HT-29 (cell line): ENCODE data around the gene KCNJ4. TPM values are rescaled to one million over a fixed set of nuclear protein-coding genes. Genes with fewer than 3 reads are reported as not detected.
"Not testable (repeated sequence)": the region's sequence is repeated elsewhere in the genome, so short reads cannot be mapped to it uniquely, and the experiment has no call there.

Experiments
- DNase-seq: peaks from one replicate; pipeline ENCODE4 v3.0.0-alpha.2; 2015; ENCODE audit warnings: low spot score
- total RNA-seq: library from RNA; depleted of rRNA; stranded (reverse); fragments of >200 nt; shearing (Covaris generic); gene quantifications from 2 replicates; pipeline ENCODE4 v1.2.3, GENCODE V29; 2014

The KCNJ4 gene
- total RNA-seq, 1 experiment from 2014 or later = not detected

GRCh38 chr22:38471237-38471636 is 16.2 kb upstream of the KCNJ4 start:
- DNase-seq = no peak

GRCh38 chr22:38470179-38470578 is 15.2 kb upstream of the KCNJ4 start:
- DNase-seq = not testable (repeated sequence)

- no peak for DNase-seq
Measured at GRCh38 chr22:38469306-38469781, 14.3 kb upstream of the KCNJ4 start.

- no peak for DNase-seq
Measured at GRCh38 chr22:38468443-38469305, 13.7 kb upstream of the KCNJ4 start.

- DNase-seq = peak; percentile 48
Measured at GRCh38 chr22:38467904-38468442, 13.0 kb upstream of the KCNJ4 start, which contains the start of gene KDELR3. TSS of gene KDELR3 (plus strand) at chr22:38468096. CDS start at chr22:38468234, 138 bp downstream.

GRCh38 chr22:38467438-38467903 is 12.5 kb upstream of the KCNJ4 start:
- no peak for DNase-seq

GRCh38 chr22:38465673-38466490 is 10.9 kb upstream of the KCNJ4 start:
- DNase-seq = no peak

GRCh38 chr22:38464992-38465672 is 10.1 kb upstream of the KCNJ4 start:
- no peak for DNase-seq

GRCh38 chr22:38462960-38463784 is 8.2 kb upstream of the KCNJ4 start:
- no peak for DNase-seq

- DNase-seq = peak; percentile 69
Measured at GRCh38 chr22:38461414-38462081, 6.5 kb upstream of the KCNJ4 start.

- no peak for DNase-seq
Measured at GRCh38 chr22:38461057-38461413, 6.0 kb upstream of the KCNJ4 start.

- no peak for DNase-seq
Measured at GRCh38 chr22:38460426-38460840, 5.4 kb upstream of the KCNJ4 start.

- no peak for DNase-seq
Measured at GRCh38 chr22:38456841-38457699, 2.1 kb upstream of the KCNJ4 start.

GRCh38 chr22:38456272-38456835 is 1.4 kb upstream of the KCNJ4 start:
- no peak for DNase-seq

- DNase-seq = no peak
Measured at GRCh38 chr22:38455530-38456271, 702 bp upstream of the KCNJ4 start.

GRCh38 chr22:38454353-38455075 is 485 bp downstream of the KCNJ4 start:
- DNase-seq = no peak

- DNase-seq = no peak
Measured at GRCh38 chr22:38453996-38454352, 1.0 kb downstream of the KCNJ4 start.
